ENCODE measurements around the gene SLC35B4.

GRCh38 chr7:134302120-134302519 lies 14.6 kb downstream of the SLC35B4 start:
- TF ChIP-seq TCF7L2 (IDR thresholded peaks at IDR 0.05; ENCODE audit: low read depth, low read length) = no peak
- no peak for TF ChIP-seq CTCF (IDR thresholded peaks at IDR 0.05)
- TF ChIP-seq SIN3A (IDR thresholded peaks at IDR 0.05; ENCODE audit: borderline replicate concordance, insufficient read depth, low read depth, low read length) = no peak
